HG02678 (cell line): ENCODE data around the gene FUCA2.
A peak's percentile ranks its signal among the peaks of the same experiment; 100 is the strongest.

Experiments
- ATAC-seq: cut with Tn5 transposase; IDR thresholded peaks from one replicate; pipeline ENCODE4 v1.9.1; 2021; ENCODE audit warnings: mild to moderate bottlenecking, moderate library complexity; ENCODE audit not compliant: unreplicated experiment

FUCA2 gene, protein sequence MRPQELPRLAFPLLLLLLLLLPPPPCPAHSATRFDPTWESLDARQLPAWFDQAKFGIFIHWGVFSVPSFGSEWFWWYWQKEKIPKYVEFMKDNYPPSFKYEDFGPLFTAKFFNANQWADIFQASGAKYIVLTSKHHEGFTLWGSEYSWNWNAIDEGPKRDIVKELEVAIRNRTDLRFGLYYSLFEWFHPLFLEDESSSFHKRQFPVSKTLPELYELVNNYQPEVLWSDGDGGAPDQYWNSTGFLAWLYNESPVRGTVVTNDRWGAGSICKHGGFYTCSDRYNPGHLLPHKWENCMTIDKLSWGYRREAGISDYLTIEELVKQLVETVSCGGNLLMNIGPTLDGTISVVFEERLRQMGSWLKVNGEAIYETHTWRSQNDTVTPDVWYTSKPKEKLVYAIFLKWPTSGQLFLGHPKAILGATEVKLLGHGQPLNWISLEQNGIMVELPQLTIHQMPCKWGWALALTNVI

DNA sequence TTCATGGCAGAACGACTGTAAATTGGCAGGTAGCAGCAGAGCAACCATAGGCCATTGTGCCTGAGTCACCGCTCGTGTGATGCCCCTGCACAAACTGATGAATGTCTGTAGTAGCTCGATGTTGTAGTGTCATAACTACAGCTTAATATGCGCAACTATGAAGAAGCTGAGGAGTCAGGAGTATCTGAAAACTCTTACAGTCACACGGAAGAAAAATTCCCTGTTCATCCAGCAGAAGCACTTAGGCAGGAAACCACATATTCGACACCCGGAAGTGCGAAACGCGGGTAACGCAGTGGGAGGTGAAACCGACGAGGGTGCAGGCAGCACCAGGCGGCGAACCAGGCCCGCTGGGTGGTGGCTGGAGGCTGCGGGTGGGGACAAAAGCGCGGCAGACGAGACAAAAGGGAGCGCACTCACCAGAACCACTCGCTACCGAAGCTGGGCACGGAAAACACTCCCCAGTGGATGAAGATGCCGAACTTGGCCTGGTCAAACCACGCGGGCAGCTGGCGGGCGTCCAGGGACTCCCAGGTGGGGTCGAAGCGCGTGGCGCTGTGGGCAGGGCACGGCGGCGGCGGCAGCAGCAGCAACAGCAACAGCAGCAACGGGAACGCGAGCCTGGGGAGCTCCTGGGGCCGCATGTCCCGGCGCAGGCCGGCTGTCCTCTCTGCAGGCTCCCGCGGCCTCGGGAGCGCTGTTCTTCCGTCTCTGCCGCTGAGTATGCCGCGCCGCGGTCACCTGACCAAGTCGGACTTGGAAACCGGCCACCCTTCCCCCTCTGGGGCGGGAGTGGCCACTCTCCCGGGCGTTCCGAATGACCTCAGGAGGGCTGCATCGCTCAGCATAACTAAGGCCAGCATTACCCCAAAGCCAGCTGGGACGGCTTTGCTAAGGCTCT, at the start of gene FUCA2:
TSS of gene FUCA2 (minus strand) at position 730 of the 901 bp plus-strand sequence. CDS start at position 644, 86 bp downstream.
- peak; percentile 64 for ATAC-seq

DNA sequence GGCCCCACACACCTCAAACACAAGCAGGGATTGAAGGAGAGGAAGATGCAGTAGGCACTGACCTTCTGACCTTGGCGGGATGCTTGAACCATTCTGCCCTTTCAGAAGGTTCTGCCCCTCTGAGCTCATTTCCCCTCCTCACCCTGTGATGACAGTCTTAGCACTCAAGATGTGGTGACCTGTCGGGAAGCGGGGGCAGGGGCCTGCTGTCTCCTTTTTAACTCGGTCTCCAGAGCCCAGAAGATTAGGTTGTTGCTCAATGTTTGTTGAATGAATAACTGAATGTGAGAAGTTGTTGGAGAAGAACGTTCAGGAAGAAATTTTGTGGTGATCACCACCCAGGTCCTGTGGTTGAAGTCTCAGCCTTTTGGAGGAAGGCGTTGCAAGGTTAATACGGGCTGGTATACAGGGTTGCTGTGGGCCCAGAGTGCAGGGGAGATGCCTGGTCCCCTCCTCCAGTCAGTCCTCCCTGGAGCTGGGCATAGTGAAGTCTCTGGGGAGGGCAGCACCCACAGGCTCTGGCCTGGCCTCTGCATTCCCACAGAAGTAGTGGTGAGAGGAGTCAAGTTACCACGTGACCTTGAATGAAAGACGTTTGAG, 49.7 kb upstream of the FUCA2 start:
- no peak for ATAC-seq

DNA sequence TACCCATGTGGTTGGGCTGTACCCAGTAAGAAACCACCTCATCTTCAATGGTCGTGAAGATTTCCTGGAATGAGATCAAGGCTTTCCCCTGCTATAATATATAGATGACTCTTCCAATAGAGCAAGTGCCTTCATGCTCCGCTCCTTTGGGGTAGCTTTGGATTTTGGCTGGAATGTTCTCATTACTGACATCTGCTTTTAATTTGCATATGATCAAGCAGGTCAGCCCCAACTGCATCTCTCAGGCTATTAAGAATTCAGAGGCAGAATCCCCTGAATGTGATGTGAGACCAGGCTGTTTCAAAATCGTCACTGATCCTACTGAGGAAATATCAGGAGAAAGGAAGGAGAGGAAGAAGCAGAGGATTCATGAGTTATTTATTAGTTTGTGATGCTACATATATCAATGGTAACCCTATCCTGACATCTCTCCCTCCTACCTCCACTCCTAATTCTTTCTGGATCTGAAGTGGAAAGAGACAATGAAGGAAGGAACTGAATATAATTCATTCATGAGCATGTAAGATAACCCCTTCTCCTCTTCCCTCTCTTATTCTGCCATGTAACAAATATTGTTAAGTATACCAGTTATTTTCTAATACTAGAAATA, 47.6 kb upstream of the FUCA2 start:
- ATAC-seq: no peak

DNA sequence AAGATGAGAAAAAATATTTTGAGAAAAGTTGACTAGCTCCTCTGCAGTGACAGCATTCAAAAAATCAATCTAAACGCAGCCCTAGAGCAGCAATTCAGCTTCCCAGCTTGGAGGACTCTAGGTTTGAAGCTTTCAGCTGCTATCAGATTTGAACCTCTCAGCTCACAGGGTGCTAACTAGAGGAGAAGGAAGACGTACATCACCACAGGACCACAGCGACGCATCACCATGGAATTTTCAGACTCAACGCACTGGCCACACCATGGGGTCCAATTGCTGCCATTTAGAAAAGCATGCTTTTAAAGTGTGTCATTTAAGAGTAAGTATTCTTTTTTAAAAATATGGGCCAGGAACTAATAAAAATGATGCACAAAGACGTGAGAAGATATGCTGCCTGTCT, 45.0 kb upstream of the FUCA2 start:
- ATAC-seq: no peak

DNA sequence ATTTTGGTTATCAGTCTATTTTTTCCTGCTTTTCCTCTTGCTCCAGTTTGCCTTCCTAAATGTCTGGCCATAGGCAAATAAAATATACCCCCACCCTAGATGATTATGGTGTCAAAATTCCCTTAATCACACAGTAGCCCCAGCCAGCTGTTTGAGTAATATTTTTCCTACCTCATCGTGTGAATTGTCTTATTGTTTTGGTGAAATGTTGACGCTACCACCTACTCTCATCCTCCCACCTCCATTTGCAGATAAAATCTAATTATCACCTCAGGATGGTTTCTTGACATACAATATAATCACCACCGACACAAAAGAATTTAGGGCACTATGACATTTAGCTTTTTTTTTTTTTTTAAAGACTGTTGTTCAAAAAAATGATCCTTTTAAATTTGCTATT, 44.1 kb upstream of the FUCA2 start:
- ATAC-seq: no peak

DNA sequence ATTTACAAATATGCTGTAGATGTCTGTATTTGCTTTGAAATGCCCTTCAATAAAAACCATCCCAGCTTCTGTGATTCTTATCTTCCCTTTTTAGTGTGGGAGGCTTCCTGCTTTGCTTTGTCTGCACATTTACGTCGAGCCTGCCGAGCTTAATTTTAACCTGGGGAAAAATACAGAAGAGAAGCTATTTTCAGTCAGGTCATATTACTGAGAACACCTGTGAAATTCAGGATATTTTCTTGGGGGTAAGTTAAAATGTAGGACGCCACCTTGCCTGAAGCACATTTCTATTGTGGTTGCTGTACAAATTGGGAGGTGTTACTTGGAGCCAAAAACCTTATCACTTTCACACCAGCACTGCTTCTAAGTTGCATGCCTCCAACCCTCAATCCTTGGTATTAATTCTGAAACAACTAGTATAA, 43.6 kb upstream of the FUCA2 start:
- no peak for ATAC-seq

DNA sequence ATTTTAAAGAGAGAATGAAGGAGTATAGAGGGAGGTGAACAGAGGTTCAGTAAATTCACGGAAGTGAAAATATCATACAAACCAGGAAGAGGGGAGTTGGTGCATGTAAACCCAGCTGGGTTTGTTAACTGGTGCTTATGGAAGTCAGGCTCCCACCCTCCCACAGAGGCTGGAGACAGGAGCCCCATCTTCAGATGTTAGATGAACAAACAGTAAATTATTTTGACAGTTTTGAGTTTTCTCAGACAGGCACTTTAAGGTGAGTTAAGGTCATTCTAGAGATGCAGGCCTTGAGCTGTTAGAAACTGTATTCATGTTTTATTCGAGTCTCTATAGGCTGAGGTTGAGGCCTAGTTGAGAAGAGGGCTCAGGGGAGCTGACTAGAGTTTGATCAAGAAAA, 41.8 kb upstream of the FUCA2 start:
- no peak for ATAC-seq

DNA sequence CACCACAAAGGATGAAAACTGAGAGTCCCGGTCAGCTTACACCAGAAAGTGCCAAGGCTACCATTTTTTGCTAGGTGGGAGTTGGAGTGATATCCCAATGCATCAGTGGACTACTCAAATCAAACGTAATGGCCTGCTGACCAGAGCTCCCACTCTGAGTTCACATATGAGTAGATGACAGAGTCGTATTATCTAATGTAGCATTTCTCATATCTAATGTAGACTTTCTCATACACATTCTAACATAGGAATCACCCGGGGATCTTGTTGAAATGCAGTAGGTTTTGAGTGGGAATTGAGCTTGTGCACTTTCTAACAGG, 38.4 kb upstream of the FUCA2 start:
- no peak for ATAC-seq

DNA sequence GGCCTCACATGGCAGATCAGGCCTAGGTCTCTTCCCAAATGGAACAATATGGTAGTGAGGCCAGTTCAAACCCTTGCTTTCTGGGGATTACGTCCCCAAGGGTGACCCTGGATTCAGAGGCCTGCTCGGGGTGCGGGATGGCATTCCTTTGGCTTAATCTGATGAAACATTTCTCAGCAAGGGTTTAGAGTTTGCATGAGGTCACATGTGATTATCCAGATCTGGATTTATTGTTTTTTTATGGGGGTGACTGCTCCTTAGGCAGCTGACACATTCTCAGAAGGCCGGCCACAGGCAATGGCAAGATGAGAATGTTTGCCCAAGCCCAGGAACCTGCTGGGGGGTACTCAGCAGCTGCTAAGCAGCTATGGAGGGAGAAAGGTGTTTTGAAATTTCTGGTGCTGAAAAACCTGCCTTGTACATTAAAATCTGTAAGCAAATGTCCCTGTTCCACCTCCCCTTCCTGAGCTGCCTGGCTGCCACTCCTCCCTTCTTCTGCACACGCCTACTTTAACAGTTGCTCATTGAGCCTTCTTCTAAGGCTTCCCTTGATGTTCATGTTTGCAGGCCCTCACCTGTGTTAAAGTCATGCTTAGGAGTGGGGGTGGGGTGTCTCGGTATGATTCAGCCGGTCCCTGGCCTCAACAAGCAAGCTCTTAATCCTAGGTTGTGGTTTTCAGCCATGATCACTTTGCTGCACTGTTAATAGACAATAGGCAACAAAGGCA, 37.9 kb upstream of the FUCA2 start:
- peak; percentile 63 for ATAC-seq

DNA sequence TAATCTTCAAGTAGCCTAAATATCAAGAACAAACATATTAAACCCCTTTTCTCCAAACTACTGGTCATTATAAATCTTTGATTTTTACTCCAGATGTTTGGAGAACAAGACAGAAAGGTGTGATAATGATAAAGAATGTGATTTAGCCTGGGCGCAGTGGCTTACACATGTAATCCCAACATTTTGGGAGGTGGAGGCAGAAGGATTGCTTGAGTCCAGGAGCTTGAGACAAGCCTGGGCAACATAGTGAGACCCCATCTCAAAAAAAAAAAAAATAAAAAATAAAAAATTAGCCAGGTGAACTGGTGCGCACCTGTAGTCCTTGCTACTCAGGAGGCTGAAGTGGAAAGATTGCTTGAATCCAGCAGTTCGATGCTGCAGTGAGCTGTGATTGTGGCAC, 35.1 kb upstream of the FUCA2 start:
- no peak for ATAC-seq

DNA sequence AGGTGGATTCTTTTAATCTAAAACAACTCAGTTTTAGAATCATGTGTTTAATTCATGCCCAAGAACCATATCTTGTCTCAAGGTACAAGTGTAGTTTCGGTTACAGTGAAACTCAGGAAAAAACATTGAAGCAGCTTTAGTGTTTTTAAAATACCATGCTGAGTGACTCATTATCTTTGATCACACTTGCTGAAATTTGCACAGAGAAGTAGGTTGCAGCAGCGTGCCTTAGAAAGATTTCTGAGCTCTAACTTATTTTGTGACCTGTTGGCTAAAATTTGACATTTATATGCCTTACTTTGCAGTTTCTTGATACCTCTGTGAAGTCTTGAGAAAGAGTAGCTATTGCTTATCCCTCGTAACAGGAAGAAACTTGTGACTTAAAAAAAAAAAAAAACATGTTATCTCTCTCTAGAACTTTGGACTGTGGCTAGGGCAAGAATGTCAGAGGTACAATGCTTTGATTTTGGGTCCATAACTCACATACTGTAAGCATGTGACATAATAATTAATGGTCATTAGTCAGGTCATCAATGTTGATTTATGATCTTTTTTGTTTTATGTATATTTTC, 34.5 kb upstream of the FUCA2 start:
- no peak for ATAC-seq

DNA sequence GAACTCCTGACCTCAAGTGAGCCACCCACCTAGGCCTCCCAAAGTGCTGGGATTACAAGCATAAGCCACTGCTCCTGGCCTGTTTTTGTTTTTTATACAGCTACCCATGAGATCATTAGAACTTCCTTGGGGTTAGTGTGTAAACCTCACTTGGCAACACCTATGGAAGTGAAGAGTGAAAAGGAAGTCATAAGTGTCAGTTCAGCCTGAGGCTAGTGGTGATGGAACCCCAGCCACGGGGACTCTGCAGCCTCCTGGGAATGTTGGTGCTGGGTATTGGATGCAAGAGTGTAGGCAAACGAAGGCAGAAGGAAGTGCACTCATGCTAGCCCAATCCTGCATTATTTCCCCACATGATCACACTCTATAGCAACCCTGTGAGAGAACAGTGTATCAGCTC, 33.6 kb upstream of the FUCA2 start:
- no peak for ATAC-seq

DNA sequence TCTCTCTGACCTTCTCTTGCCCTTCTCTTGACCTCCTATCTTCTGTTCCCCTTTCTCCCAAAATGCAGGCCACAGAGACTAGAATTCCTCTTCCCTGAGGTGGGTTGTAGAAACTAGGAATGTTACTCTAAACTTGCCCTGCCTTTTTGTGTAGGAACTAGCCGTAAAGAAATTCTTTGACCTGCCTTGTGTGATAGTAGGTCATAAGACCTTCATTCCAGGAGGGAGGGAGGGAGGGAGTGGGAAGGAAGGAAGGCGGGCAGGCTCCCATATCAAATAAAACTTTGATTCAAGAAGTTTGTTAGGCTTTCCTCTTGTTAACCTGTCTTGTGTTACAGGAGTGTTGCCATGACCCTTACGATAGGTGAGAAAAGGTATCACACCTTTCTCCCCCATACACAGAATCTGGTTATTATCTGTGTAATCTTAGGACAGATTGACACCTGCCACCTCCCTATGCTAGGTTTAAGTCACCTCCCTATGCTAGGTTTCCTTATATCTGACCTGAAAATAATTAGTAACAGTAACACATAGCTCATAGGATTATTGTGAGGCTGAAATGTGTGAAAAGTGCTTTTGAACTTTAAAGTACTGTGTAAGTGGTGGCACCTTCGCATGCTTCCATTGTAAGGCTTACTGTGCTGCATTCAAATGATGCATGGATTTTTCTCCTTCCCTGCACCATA, 32.6 kb upstream of the FUCA2 start:
- no peak for ATAC-seq

DNA sequence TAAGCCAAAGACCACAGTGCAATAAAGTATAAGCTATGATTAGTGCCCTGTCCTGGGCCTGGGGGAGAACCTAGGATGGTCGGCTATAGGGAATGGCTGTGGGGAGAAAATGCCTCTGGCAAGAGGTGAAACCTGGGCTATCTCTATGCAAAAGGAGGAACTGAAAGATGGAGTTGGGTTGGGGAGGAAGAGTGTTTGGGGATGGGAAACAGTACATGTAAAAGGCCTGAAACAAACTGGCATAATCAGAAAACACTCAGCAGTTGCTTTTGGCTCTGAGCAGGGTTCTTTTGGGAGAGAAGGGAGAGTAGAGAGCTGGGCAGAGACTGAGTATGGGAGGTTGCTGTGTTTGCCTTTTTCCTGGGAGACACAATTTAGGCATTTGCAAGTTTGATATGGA, 31.9 kb upstream of the FUCA2 start:
- no peak for ATAC-seq

DNA sequence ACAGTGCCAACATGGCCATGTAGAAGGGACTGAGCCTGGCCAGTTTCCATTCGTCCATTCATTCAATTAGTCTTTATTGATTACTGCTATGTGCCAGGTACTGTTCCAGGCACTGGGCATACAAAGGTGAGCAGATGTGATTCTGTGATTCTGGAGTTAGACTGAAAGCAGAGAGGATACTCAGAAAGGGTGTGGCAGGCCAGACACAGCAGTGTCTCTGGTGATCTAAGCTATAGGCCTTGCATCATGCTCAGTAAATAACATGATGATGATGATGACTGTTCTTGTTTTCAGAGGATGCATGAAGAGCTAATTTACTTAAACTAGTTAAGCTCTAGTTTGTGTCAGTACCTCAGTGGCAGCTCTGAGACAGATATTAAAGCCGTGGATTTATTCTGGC, 31.4 kb upstream of the FUCA2 start:
- no peak for ATAC-seq

DNA sequence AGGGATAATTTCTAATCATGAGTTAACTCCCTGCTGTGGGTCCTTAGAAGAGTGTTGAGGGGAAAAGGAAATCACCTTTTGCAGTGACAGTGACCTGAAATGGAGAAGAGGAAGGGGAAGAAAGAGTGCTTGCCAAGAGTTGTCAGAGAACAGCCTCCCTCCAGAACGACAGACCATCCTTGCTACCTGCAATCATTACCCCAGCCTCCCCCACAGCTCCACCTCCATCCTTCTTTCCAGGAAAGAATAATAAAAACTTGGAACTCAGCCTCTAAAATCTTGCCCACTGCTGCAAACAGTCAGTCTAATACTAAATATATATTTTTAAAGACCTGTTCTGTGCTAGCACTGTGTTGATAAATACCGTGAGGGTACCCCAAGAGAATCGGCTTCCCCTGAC, 28.7 kb upstream of the FUCA2 start:
- ATAC-seq: no peak

DNA sequence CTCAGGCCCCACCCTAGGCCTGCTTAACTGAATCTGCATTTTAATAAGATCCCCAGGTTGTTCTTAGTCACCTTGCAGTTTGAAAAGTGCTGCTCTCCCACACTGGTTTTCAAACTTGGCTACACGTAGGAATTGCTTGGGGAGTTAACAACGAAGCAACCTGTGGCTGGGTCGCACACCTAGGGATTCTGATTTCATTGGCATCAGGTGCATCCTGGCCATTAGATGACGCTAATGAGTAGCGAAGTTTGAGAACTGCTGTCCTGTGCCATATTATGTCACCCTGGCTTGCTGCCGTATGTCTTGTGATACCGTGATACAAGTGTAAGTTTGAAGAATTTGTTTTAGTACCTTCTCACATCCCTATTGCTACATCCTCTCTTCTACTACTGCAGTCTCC, 28.2 kb upstream of the FUCA2 start:
- ATAC-seq: no peak

DNA sequence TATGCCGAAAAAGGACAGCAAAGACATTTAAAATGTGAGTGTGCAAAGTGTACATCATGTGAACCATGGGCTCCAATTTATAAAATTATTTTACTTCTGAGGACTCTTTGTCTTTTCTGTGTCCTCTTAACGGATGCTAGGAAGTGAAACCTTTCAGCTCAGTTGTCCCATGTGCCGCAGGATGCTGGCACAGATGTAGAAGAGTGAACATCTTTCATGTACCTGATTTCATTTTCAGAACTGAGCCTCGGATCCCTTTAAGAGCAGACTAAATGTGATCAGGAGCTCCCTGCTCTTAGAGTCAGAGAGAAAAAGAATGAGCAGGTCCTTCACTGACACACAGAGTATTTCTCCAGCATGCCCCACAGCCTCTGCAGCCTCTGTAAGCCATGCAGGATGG, 27.6 kb upstream of the FUCA2 start:
- ATAC-seq: no peak

DNA sequence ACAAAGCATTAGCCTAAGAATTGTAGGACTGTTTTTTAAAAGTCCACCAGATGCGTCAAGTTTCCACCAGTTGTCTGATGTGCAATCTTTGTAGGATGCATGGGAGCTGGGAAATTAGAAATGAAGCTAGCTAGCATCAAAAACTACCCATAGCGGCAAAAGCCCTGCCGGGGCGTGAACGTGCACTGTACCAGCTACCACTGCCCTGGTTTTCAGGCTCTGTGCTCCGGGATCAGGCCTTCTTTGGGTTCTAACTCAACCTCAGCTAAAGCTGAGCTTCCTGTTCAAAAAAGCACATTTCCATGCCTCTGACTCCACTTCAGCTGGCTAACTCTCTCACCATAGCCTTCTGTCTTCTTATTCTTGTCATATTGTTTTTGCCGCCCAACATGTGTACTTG, 26.9 kb upstream of the FUCA2 start:
- ATAC-seq: no peak
